OCI-LY3 (cell line): ENCODE data around the gene GBA2.

ENCODE experiments used
- CTCF ChIP-seq: fragments of 200-600, 300-600 bp; sonication (generic); IDR thresholded peaks from 2 replicates; pipeline ENCODE4 v1.5.1; 2014; ENCODE audit warnings: antibody characterized with exemption, low read length, low read depth
- EZH2phosphoT487 ChIP-seq: fragments of 200-600 bp; shearing (Covaris generic); IDR thresholded peaks from 2 replicates; pipeline ENCODE4 v1.6.1; 2018; ENCODE audit warnings: antibody characterized with exemption, mixed run types, low read depth

- peak; percentile 55 for TF ChIP-seq CTCF
- no peak for TF ChIP-seq EZH2phosphoT487
Measured at GRCh38 chr9:35729700-35730485, 19.1 kb downstream of the GBA2 start.
